ENCODE measurements around the gene PDE4B.

DNA sequence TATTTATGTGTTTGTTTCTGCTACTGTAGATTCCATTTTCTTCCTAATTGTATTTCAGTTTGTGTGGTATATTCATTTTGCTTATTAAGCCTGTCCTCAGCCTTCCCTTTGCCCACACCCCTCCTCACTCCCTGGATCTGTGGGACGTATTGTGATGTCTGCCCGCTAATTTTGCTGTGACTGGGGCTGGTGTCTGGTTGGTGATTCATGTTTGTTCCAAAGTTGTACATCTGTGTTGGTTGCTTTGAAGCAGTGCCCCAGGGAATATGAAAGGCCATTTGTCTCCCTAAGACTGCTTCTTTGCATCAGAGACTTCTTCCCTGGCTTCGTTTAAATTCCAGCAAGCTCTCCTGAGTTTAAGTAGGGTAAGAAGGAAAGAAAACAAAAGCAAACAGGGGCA, 451.7 kb downstream of the PDE4B start:
- TF ChIP-seq RAD21 (conservative IDR thresholded peaks at IDR 0.05) (no peak), CTCF (IDR thresholded peaks at IDR 0.05; ENCODE audit: poor library complexity, severe bottlenecking) (no peak), POLR2AphosphoS5 (IDR thresholded peaks at IDR 0.05) (no peak), MXI1 (conservative IDR thresholded peaks at IDR 0.05; ENCODE audit: poor library complexity, severe bottlenecking) (no peak), EZH2 (IDR thresholded peaks at IDR 0.05; ENCODE audit: borderline replicate concordance, insufficient read depth, low read length, poor library complexity, severe bottlenecking) (no peak), SMC3 (conservative IDR thresholded peaks at IDR 0.05; ENCODE audit: poor library complexity) (no peak)

Data from neural cell (in vitro differentiated cells).